SK-N-SH (cell line): ENCODE data around the gene SLC35C1. TPM values are rescaled to one million over a fixed set of nuclear protein-coding genes. Genes with fewer than 3 reads are reported as not detected.

ENCODE experiments used
- CTCF ChIA-PET: fragments of 300-600, 350-600 bp; formaldehyde crosslinking; extraction: SDS; loops from one replicate; lab custom pipeline; 2021; lab: Yijun Ruan, JAX
- POLR2A ChIA-PET: fragments of 350-600 bp; sonication (Branson Sonifier 250); formaldehyde crosslinking; extraction: SDS; loops from one replicate; lab custom pipeline; 2020; ENCODE audit warnings: antibody characterized with exemption, inconsistent platforms; lab: Yijun Ruan, JAX
- DNase-seq: peaks from one replicate; pipeline ENCODE4 v3.0.0; 2012
- H2AFZ ChIP-seq: fragments of 200-600 bp; sonication (generic); 2 replicates; pipeline ENCODE4 v1.8.1; 2016; ENCODE audit warnings: antibody characterized with exemption, mild to moderate bottlenecking, low read depth
- H3F3A ChIP-seq: fragments of 200-600 bp; sonication (generic); replicated peaks from 2 replicates; pipeline ENCODE3; 2016; ENCODE audit warnings: antibody characterized with exemption, mild to moderate bottlenecking; ENCODE audit not compliant: insufficient read depth
- H3K27ac ChIP-seq, 2 experiments: fragments of 200-500 bp in 1 of 2; fragments of 200-600 bp in 1 of 2; sonication (Bioruptor generic) in 1 of 2; sonication (generic), shearing (Covaris generic) in 1 of 2; 2 replicates each; pipeline versions ENCODE4 v1.5.1 to v1.6.1; 2014 to 2016; ENCODE audit warnings: low read depth in 2 of 2, inconsistent platforms in 1 of 2, low read length in 1 of 2, mild to moderate bottlenecking in 1 of 2, mixed read lengths in 1 of 2
- H3K27me3 ChIP-seq: fragments of 200-600 bp; sonication (generic), shearing (Covaris generic); 2 replicates; pipeline ENCODE4 v1.6.1; 2016; ENCODE audit warnings: mixed run types; ENCODE audit not compliant: insufficient read depth
- H3K36me3 ChIP-seq, 2 experiments: fragments of 200-500 bp in 1 of 2; fragments of 200-600 bp in 1 of 2; sonication (Bioruptor generic) in 1 of 2; sonication (generic) in 1 of 2; replicated peaks in 1 of 2; 2 replicates each; pipeline versions ENCODE3 to v1.5.1; 2014 to 2016; ENCODE audit warnings: low read length in 1 of 2, mild to moderate bottlenecking in 1 of 2; ENCODE audit not compliant: insufficient read depth in 2 of 2, control insufficient read depth in 1 of 2
- H3K4me1 ChIP-seq, 2 experiments: fragments of 200-500 bp in 1 of 2; fragments of 200-600 bp in 1 of 2; sonication (Bioruptor generic) in 1 of 2; sonication (generic), shearing (Covaris generic) in 1 of 2; 2 replicates each; pipeline versions ENCODE4 v1.5.1 to v1.6.1; 2014 to 2016; ENCODE audit warnings: low read depth in 1 of 2, low read length in 1 of 2, mixed run types in 1 of 2; ENCODE audit not compliant: insufficient read depth in 2 of 2, control insufficient read depth in 1 of 2
- H3K4me2 ChIP-seq: fragments of 200-600 bp; sonication (generic), shearing (Covaris generic); 2 replicates; pipeline ENCODE4 v1.6.1; 2017; ENCODE audit warnings: mixed run types
- H3K4me3 ChIP-seq, 2 experiments: fragments of 200-500 bp in 1 of 2; fragments of 200-600 bp in 1 of 2; sonication (Bioruptor generic) in 1 of 2; sonication (generic), shearing (Covaris generic) in 1 of 2; 2 replicates each; pipeline versions ENCODE4 v1.5.1 to v1.8.1; 2014 to 2016; ENCODE audit warnings: low read depth in 2 of 2, inconsistent platforms in 1 of 2, low read length in 1 of 2, mild to moderate bottlenecking in 1 of 2, mixed read lengths in 1 of 2, moderate library complexity in 1 of 2
- H3K79me2 ChIP-seq: fragments of 200-600 bp; sonication (generic); 2 replicates; pipeline ENCODE4 v1.8.1; 2017; ENCODE audit warnings: mild to moderate bottlenecking; ENCODE audit not compliant: insufficient read depth
- H3K9ac ChIP-seq: fragments of 200-600 bp; sonication (generic); 2 replicates; pipeline ENCODE4 v1.6.1; 2017; ENCODE audit warnings: mixed run types
- H3K9me2 ChIP-seq: fragments of 200-600 bp; sonication (generic); 2 replicates; pipeline ENCODE4 v1.6.1; 2017; ENCODE audit warnings: mixed run types
- H3K9me3 ChIP-seq: fragments of 200-600 bp; sonication (generic); 2 replicates; pipeline ENCODE4 v1.6.1; 2017; ENCODE audit warnings: mixed run types, mild to moderate bottlenecking, moderate library complexity
- H4K20me1 ChIP-seq: fragments of 200-600 bp; sonication (generic); 2 replicates; pipeline ENCODE4 v1.6.1; 2017; ENCODE audit warnings: mild to moderate bottlenecking, mixed run types; ENCODE audit not compliant: insufficient read depth
- CHD2 ChIP-seq: fragments of 150-350 bp; IDR thresholded peaks from 2 replicates; pipeline ENCODE4 v1.6.1; 2018; ENCODE audit warnings: low read length; ENCODE audit not compliant: partially characterized antibody
- ELF1 ChIP-seq: IDR thresholded peaks from 2 replicates; pipeline ENCODE4 v1.4.0; 2012
- FOXM1 ChIP-seq: IDR thresholded peaks from 2 replicates; pipeline ENCODE4 v1.4.0; 2012; ENCODE audit warnings: low read depth, mild to moderate bottlenecking
- GABPA ChIP-seq: IDR thresholded peaks from 2 replicates; pipeline ENCODE4 v1.4.0; 2012; ENCODE audit warnings: low read depth, mild to moderate bottlenecking
- POLR2AphosphoS5 ChIP-seq: IDR thresholded peaks from 2 replicates; pipeline ENCODE4 v1.6.1; 2012; ENCODE audit warnings: low read depth, low read length
- RCOR1 ChIP-seq: fragments of 150-350 bp; IDR thresholded peaks from 2 replicates; pipeline ENCODE4 v1.6.1; 2017; ENCODE audit warnings: antibody characterized with exemption, low read length
- RFX5 ChIP-seq: IDR thresholded peaks from 2 replicates; pipeline ENCODE4 v1.6.1; 2012; ENCODE audit warnings: mild to moderate bottlenecking, improper control_type of control experiment, low read length
- RXRA ChIP-seq: IDR thresholded peaks from 2 replicates; pipeline ENCODE4 v1.4.0; 2012; ENCODE audit warnings: low read depth, mild to moderate bottlenecking, borderline replicate concordance
- SIN3A ChIP-seq: IDR thresholded peaks from 2 replicates; pipeline ENCODE4 v1.6.1; 2012; ENCODE audit warnings: low read depth, mild to moderate bottlenecking, low read length, moderate library complexity, borderline replicate concordance
- TAF1 ChIP-seq: IDR thresholded peaks from 2 replicates; pipeline ENCODE4 v1.6.1; 2012; ENCODE audit warnings: low read depth, mild to moderate bottlenecking, low read length, moderate library complexity, borderline replicate concordance
- WGBS: methylation state at CpG from one replicate; pipeline ENCODE4 v1.1.6; 2017; ENCODE audit warnings: low lambda C conversion rate; 5-methylcytosine and 5-hydroxymethylcytosine counted together
- polyA plus RNA-seq, 3 experiments: library from polyadenylated mRNA; depleted of rRNA; stranded (reverse); fragments of >200 nt; gene quantifications; 2 replicates each; pipeline ENCODE4 v1.2.3, GENCODE V29; 2012
- TF ChIP-seq, protein P1 (sequence below): IDR thresholded peaks from 2 replicates; pipeline ENCODE4 v1.4.0; 2012; ENCODE audit warnings: low read depth, borderline replicate concordance
- TF ChIP-seq, protein P2 (sequence below): IDR thresholded peaks from 2 replicates; pipeline ENCODE4 v1.6.1; 2012; ENCODE audit warnings: mild to moderate bottlenecking, low read depth, low read length, moderate library complexity
- TF ChIP-seq, protein P3 (sequence below): fragments of 150-350 bp; IDR thresholded peaks from 2 replicates; pipeline ENCODE4 v1.6.1; 2016; ENCODE audit warnings: mild to moderate bottlenecking, low read depth, low read length

SLC35C1 gene
- polyA plus RNA-seq, 1 of the 3 experiments (the other 2 are of a cell fraction) = 6.2 TPM

DNA sequence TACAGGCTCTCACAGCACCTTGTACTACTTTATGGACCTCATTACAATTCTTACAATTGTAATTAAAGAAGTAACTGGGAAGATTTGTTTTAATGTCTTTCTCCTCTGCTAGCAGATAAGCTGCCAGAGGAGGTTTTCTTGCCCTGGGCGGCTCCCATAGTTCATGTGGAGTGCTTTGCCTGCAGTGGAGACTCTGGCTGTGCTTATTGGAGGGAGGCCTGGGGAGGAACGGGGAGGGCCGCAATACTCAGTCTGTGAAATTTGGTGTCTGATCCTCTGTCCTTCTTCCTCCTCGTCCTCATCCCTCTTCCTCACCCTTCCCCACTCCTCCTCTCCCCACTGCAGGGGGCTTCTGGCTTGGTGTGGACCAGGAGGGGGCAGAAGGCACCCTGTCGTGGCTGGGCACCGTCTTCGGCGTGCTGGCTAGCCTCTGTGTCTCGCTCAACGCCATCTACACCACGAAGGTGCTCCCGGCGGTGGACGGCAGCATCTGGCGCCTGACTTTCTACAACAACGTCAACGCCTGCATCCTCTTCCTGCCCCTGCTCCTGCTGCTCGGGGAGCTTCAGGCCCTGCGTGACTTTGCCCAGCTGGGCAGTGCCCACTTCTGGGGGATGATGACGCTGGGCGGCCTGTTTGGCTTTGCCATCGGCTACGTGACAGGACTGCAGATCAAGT is 5.6 kb downstream of the SLC35C1 start:
- 97% methylated on average over 23 of the region's 23 CpGs for WGBS
- no peak overlapping the region for H2AFZ ChIP-seq
- H4K20me1 ChIP-seq = peaks cover 41% of the 10 kb centered on the region
- no peaks in the 10 kb centered on the region for H3F3A ChIP-seq
- H3K9me3 ChIP-seq = no peaks in the 10 kb centered on the region
- no peak overlapping the region for H3K4me2 ChIP-seq
- TF ChIP-seq FOXM1 = no peak
- TF ChIP-seq, protein P1, sequence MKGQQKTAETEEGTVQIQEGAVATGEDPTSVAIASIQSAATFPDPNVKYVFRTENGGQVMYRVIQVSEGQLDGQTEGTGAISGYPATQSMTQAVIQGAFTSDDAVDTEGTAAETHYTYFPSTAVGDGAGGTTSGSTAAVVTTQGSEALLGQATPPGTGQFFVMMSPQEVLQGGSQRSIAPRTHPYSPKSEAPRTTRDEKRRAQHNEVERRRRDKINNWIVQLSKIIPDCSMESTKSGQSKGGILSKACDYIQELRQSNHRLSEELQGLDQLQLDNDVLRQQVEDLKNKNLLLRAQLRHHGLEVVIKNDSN = no peak
- TF ChIP-seq CHD2 = no peak
- no peak for TF ChIP-seq RFX5
- no peak for TF ChIP-seq RCOR1
- TF ChIP-seq RXRA = no peak
- no peak for TF ChIP-seq ELF1
- TF ChIP-seq POLR2AphosphoS5 = no peak
- TF ChIP-seq GABPA = no peak
- TF ChIP-seq TAF1 = no peak
- no peak for TF ChIP-seq SIN3A
- TF ChIP-seq, protein P2, sequence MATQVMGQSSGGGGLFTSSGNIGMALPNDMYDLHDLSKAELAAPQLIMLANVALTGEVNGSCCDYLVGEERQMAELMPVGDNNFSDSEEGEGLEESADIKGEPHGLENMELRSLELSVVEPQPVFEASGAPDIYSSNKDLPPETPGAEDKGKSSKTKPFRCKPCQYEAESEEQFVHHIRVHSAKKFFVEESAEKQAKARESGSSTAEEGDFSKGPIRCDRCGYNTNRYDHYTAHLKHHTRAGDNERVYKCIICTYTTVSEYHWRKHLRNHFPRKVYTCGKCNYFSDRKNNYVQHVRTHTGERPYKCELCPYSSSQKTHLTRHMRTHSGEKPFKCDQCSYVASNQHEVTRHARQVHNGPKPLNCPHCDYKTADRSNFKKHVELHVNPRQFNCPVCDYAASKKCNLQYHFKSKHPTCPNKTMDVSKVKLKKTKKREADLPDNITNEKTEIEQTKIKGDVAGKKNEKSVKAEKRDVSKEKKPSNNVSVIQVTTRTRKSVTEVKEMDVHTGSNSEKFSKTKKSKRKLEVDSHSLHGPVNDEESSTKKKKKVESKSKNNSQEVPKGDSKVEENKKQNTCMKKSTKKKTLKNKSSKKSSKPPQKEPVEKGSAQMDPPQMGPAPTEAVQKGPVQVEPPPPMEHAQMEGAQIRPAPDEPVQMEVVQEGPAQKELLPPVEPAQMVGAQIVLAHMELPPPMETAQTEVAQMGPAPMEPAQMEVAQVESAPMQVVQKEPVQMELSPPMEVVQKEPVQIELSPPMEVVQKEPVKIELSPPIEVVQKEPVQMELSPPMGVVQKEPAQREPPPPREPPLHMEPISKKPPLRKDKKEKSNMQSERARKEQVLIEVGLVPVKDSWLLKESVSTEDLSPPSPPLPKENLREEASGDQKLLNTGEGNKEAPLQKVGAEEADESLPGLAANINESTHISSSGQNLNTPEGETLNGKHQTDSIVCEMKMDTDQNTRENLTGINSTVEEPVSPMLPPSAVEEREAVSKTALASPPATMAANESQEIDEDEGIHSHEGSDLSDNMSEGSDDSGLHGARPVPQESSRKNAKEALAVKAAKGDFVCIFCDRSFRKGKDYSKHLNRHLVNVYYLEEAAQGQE = no peak
- TF ChIP-seq, protein P3, sequence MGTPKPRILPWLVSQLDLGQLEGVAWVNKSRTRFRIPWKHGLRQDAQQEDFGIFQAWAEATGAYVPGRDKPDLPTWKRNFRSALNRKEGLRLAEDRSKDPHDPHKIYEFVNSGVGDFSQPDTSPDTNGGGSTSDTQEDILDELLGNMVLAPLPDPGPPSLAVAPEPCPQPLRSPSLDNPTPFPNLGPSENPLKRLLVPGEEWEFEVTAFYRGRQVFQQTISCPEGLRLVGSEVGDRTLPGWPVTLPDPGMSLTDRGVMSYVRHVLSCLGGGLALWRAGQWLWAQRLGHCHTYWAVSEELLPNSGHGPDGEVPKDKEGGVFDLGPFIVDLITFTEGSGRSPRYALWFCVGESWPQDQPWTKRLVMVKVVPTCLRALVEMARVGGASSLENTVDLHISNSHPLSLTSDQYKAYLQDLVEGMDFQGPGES = no peak
- H3K27ac ChIP-seq = no peak overlapping the region
- H3K4me3 ChIP-seq = no peak overlapping the region
- ChIA-PET POLR2A (no interaction called here), CTCF (interaction anchor here (1.4 kb wide), 1 partner anchor 32 kb away, joined by 3 read pairs; no protein-coding TSS in a partner anchor)
- no peak for DNase-seq
- no peak overlapping the region for H3K9ac ChIP-seq
- peaks cover 11 to 36% of the 10 kb centered on the region in 2 experiments for H3K36me3 ChIP-seq
- no peaks in the 10 kb centered on the region for H3K9me2 ChIP-seq
- H3K79me2 ChIP-seq = peaks cover 41% of the 10 kb centered on the region
- peaks cover 9 to 28% of the 10 kb centered on the region in 2 experiments; a peak in 2 of 4 replicates for H3K4me1 ChIP-seq
- no peaks in the 10 kb centered on the region for H3K27me3 ChIP-seq
